AG09319 (cell line): ENCODE measurements around the gene CSNK2B.

Experiments
- DNase-seq: peaks from one replicate; pipeline ENCODE4 v3.0.0-alpha.2; 2010; ENCODE audit warnings: low read depth; ENCODE audit errors: extremely low read depth
- CTCF ChIP-seq: IDR thresholded peaks from 2 replicates; pipeline ENCODE4 v1.5.1; 2011; ENCODE audit warnings: low read depth, mild to moderate bottlenecking, inconsistent platforms, low read length, moderate library complexity

CSNK2B gene

GRCh38 chr6:31658983-31659648, 6.8 kb upstream of the CSNK2B start:
- no peak for TF ChIP-seq CTCF
- DNase-seq = no peak

GRCh38 chr6:31659649-31660380, 6.1 kb upstream of the CSNK2B start:
- no peak for TF ChIP-seq CTCF
- DNase-seq = no peak

- DNase-seq = peak; percentile 49
- TF ChIP-seq CTCF = no peak
Observed at GRCh38 chr6:31660381-31661261, 5.3 kb upstream of the CSNK2B start, which contains the start of gene C6orf47. Gene C6orf47 (minus strand): TSS chr6:31660778. CDS start chr6:31659947, 831 bp downstream.

GRCh38 chr6:31661262-31662123, 4.4 kb upstream of the CSNK2B start:
- no peak for TF ChIP-seq CTCF
- no peak for DNase-seq

DNA sequence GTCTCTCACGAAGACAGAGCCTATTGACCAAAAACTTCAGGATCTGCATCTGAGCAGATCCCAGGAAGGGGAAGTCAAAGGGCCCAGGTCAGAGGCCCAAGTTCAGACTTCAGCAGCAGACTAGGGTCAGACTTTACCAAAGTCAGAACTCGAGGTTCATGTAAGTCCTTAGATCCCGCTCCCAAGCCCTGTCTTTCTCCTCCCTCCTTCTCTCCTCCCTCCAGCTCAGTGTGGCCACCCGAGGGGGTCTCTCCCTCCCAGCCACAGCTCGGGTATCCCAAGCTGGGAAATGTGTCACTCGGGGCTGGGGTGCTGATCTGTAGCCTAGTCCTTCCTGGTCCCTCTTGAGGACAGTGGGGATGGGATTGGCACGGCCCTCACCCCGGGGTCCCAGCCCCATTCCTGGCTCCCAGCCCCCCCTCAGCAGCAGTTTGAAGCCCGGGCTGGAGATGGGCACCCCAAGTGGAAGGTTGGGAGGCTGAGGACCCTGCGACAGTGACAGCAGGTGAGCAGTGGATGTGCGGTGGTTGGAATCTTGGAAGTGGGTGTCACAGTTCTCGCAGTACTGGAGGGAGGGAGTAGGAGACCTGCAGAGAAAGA, 3.7 kb upstream of the CSNK2B start:
- DNase-seq = no peak
- no peak for TF ChIP-seq CTCF

DNA sequence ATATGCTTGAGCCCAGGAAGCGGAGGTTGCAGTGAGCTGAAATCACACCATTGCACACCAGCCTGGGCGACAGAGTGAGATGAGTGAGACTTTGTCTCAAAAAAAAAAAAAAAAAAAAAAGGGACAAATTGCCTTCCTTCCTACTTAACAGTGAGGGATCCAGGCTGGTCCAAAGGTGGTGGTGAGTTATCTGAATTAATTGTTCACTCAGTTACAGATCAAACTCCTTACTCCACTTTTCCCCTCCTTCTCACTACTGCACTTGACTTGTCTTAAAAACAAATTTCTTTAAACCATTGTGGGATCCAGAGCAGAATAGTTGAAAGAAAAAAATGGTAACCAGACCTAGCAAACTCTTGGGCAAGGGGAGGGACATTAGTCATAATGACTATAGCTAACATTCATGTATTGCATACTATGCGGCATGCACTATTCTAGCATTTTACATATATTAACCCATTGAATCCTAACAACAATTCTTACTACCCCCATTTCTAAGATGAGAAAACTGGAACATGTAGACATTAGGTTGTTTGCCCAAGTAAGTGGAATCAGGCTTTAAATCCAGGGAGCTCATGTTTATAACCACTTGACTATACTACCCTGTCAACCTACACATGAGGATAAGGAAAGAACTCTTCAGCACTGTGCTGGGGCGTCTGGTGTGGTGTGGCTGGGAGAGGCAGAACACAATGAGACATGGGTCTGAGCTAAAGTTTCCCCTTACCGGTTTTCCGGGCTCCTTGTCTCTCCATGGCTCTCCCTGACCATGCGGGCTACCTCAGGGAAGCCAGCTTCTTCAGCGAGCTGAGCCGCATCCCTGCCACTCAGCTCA, 2.5 kb upstream of the CSNK2B start:
- no peak for TF ChIP-seq CTCF
- no peak for DNase-seq
